Left ventricle myocardium inferior (tissue), 1 donor: ENCODE results near the gene FGF11. TPM values are rescaled to one million over a fixed set of nuclear protein-coding genes. Genes with fewer than 3 reads are reported as not detected.
"Not testable (repeated sequence)": the region's sequence is repeated elsewhere in the genome, so short reads cannot be mapped to it uniquely, and the experiment has no call there.

Experiments used
- DNase-seq: peaks from one replicate; pipeline ENCODE4 v3.0.0-alpha.2; 2020
- H3K27ac ChIP-seq: fragments of 200-600 bp; replicated peaks from 2 replicates; pipeline ENCODE4 v1.8.0; 2021
- H3K27me3 ChIP-seq: fragments of 200-600 bp; 2 replicates; pipeline ENCODE4 v1.8.0; 2021; ENCODE audit warnings: low read depth
- H3K36me3 ChIP-seq: fragments of 200-600 bp; 2 replicates; pipeline ENCODE4 v1.8.0; 2021
- H3K4me1 ChIP-seq: fragments of 200-600 bp; 2 replicates; pipeline ENCODE4 v1.8.0; 2021
- H3K4me3 ChIP-seq: fragments of 200-600 bp; 2 replicates; pipeline ENCODE4 v1.8.0; 2021; ENCODE audit warnings: mild to moderate bottlenecking, moderate library complexity
- H3K9me3 ChIP-seq: fragments of 200-600 bp; replicated peaks from 2 replicates; pipeline ENCODE4 v1.8.0; 2021
- CTCF ChIP-seq: fragments of 200-600 bp; IDR thresholded peaks from 2 replicates; pipeline ENCODE4 v1.8.0; 2021; ENCODE audit warnings: antibody characterized with exemption, mild to moderate bottlenecking, borderline replicate concordance
- intact Hi-C: fragments of 100-400 bp; cut with micrococcal nuclease; formaldehyde crosslinking; loops from one replicate; pipeline ENCODE4 v1.11.0; 2022
- total RNA-seq: library from RNA; stranded (reverse); fragmentation: NEBNext Ultra II Directional; extraction: Animal tissue kit (Norgen Biotek cat#: 25700); gene quantifications from one replicate; pipeline ENCODE4 v1.2.1, GENCODE V29; 2021
- donor health status: DM: no; HTN: yes; CAD: no; lungs with severe emphysema.

FGF11 gene
- total RNA-seq, 1 donor from 2014 or later: 6.5 TPM

GRCh38 chr17:7471729-7472128 lies 32.4 kb downstream of the FGF11 start:
- H3K4me1 ChIP-seq: peaks cover 95% of the 10 kb centered on the region

GRCh38 chr17:7474767-7475166 lies 35.5 kb downstream of the FGF11 start:
- H3K36me3 ChIP-seq, intact Hi-C loops, H3K27me3 ChIP-seq, H3K4me3 ChIP-seq, H3K9me3 ChIP-seq, DNase-seq: not testable (repeated sequence)
- peaks cover 94% of the 10 kb centered on the region for H3K4me1 ChIP-seq
- H3K27ac ChIP-seq: peak overlapping the region; percentile 100

More at GRCh38 chr17:7471729-7472128, 32.4 kb downstream of the FGF11 start:
- no peak for TF ChIP-seq CTCF
- no peak overlapping the region for H3K4me3 ChIP-seq
- DNase-seq: no peak
- no peaks in the 10 kb centered on the region for H3K36me3 ChIP-seq
- intact Hi-C loops: no loop called here
- H3K27ac ChIP-seq: peak overlapping the region; percentile 41
- no peaks in the 10 kb centered on the region for H3K9me3 ChIP-seq
- H3K27me3 ChIP-seq: no peaks in the 10 kb centered on the region

GRCh38 chr17:7475764-7476422 lies 36.6 kb downstream of the FGF11 start:
- Histone ChIP-seq H3K27me3 (no peaks in the 10 kb centered on the region), H3K4me3 (peak overlapping the region; percentile 100), H3K36me3 (no peaks in the 10 kb centered on the region), H3K27ac (peak overlapping the region; percentile 100), H3K9me3 (no peaks in the 10 kb centered on the region), H3K4me1 (peaks cover 94% of the 10 kb centered on the region)
- intact Hi-C loops: no loop called here
- TF ChIP-seq CTCF: no peak
- peak; percentile 61 for DNase-seq

GRCh38 chr17:7476494-7476893 lies 37.2 kb downstream of the FGF11 start:
- Histone ChIP-seq H3K4me1 (peaks cover 94% of the 10 kb centered on the region), H3K36me3 (no peaks in the 10 kb centered on the region), H3K4me3 (peak overlapping the region; percentile 100), H3K27me3 (no peaks in the 10 kb centered on the region), H3K27ac (peak overlapping the region; percentile 100), H3K9me3 (no peaks in the 10 kb centered on the region)
- no peak for DNase-seq
- no peak for TF ChIP-seq CTCF
- intact Hi-C loops: no loop called here

GRCh38 chr17:7476951-7477350 lies 37.6 kb downstream of the FGF11 start:
- H3K36me3 ChIP-seq: no peaks in the 10 kb centered on the region
- peaks cover 94% of the 10 kb centered on the region for H3K4me1 ChIP-seq
- no peaks in the 10 kb centered on the region for H3K27me3 ChIP-seq
- no peak for TF ChIP-seq CTCF
- DNase-seq: no peak
- intact Hi-C loops: no loop called here
- peak overlapping the region; percentile 100 for H3K4me3 ChIP-seq
- peak overlapping the region; percentile 100 for H3K27ac ChIP-seq
- no peaks in the 10 kb centered on the region for H3K9me3 ChIP-seq

GRCh38 chr17:7477392-7478275 lies 38.3 kb downstream of the FGF11 start:
- H3K9me3 ChIP-seq: no peaks in the 10 kb centered on the region
- peaks cover 94% of the 10 kb centered on the region for H3K4me1 ChIP-seq
- peak overlapping the region; percentile 100 for H3K27ac ChIP-seq
- TF ChIP-seq CTCF: no peak
- DNase-seq: no peak
- H3K4me3 ChIP-seq: peak overlapping the region; percentile 100
- intact Hi-C loops: no loop called here
- no peaks in the 10 kb centered on the region for H3K27me3 ChIP-seq
- H3K36me3 ChIP-seq: no peaks in the 10 kb centered on the region
